H1 (cell line): ENCODE results near the gene ITPKB. TPM values are rescaled to one million over a fixed set of nuclear protein-coding genes. Genes with fewer than 3 reads are reported as not detected.

ENCODE experiments used
- CBX5 ChIP-seq: fragments of 300-800, 300-1000 bp; sonication (generic); IDR thresholded peaks from 2 replicates; pipeline ENCODE4 v1.7.1; 2016; ENCODE audit warnings: antibody characterized with exemption, low read length, low read depth
- KDM4A ChIP-seq: IDR thresholded peaks from one replicate; pipeline ENCODE4 v1.7.1; 2012; ENCODE audit warnings: low read depth, mild to moderate bottlenecking, moderate library complexity, low read length, inconsistent platforms; ENCODE audit not compliant: severe bottlenecking
- NANOG ChIP-seq: IDR thresholded peaks from 2 replicates; pipeline ENCODE4 v1.6.1; 2011; ENCODE audit warnings: low read length, low read depth, mild to moderate bottlenecking, inconsistent platforms; ENCODE audit not compliant: insufficient read depth, poor library complexity, severe bottlenecking
- POLR2A ChIP-seq, 2 experiments: IDR thresholded peaks; 1 replicate in 1 of 2; 2 replicates in 1 of 2; pipeline ENCODE4 v1.6.1; 2011; ENCODE audit warnings: low read depth in 2 of 2, low read length in 2 of 2, mild to moderate bottlenecking in 2 of 2; ENCODE audit errors: control extremely low read depth in 1 of 2
- SUZ12 ChIP-seq: fragments of 200-600 bp; sonication (generic); IDR thresholded peaks from 2 replicates; pipeline ENCODE4 v1.6.1; 2012; ENCODE audit warnings: mild to moderate bottlenecking, inconsistent platforms, low read length, moderate library complexity, mixed read lengths
- ZNF274 ChIP-seq: IDR thresholded peaks from 2 replicates; pipeline ENCODE4 v1.7.0; 2012; ENCODE audit warnings: low read length, borderline replicate concordance; ENCODE audit errors: extremely low read depth
- polyA plus RNA-seq, 7 experiments: library from polyadenylated mRNA; depleted of rRNA in 3 of 7; stranded (reverse) in 5 of 7; unstranded in 2 of 7; fragments of >200 nt in 5 of 7; fragments of 200-250 nt in 2 of 7; gene quantifications; 1 replicate in 5 of 7; 2 replicates in 1 of 7; 4 replicates in 1 of 7; pipeline versions ENCODE4 v1.2.1 to v1.2.3, GENCODE V29; 2011 to 2013; ENCODE audit warnings: missing spikeins in 2 of 7, mixed read lengths in 2 of 7
- total RNA-seq: library from RNA; stranded (reverse); fragmentation: NEBNext Ultra II Directional; extraction: Animal tissue kit (Norgen Biotek cat#: 25700); gene quantifications from 2 replicates; pipeline ENCODE4 v1.2.1, GENCODE V29; 2021

The ITPKB gene
- total and polyA plus RNA-seq, 2 of the 8 experiments (the other 6 are each of a cell fraction or from before 2014, with no cell fraction given) = 1.7 to 4.8 TPM

GRCh38 chr1:226584164-226584563 is 154.9 kb downstream of the ITPKB start (continued):
- TF ChIP-seq NANOG (no peak), POLR2A (IDR thresholded peaks at IDR 0.05; ENCODE audit: control extremely low read depth in 1 of 2, low read depth in 2 of 2, low read length in 2 of 2) (no peak), KDM4A (no peak), CBX5 (no peak), SUZ12 (no peak), ZNF274 (no peak)
